Measurements from ENCODE around the gene SYNGR2. TPM values are rescaled to one million over a fixed set of nuclear protein-coding genes. Genes with fewer than 3 reads are reported as not detected.

Gene SYNGR2
- total and polyA plus RNA-seq, 2 of the 8 experiments (the other 6 are each of a cell fraction or from before 2014, with no cell fraction given) = 50.0 to 139 TPM

- no peak for TF ChIP-seq GTF2F1 (IDR thresholded peaks at IDR 0.05; ENCODE audit: borderline replicate concordance, low read depth, low read length)
- no peak for TF ChIP-seq CTCF (IDR thresholded peaks at IDR 0.05; ENCODE audit: control extremely low read depth in 1 of 3, insufficient read depth in 1 of 3, low read depth in 1 of 3, low read length in 3 of 3)
- no peak for TF ChIP-seq ATF2 (IDR thresholded peaks at IDR 0.05; ENCODE audit: low read length)
- no peak for TF ChIP-seq CBX5 (IDR thresholded peaks at IDR 0.05; ENCODE audit: low read depth, low read length)
- no peak for TF ChIP-seq RNF2 (IDR thresholded peaks at IDR 0.05; ENCODE audit: borderline replicate concordance, low read depth, low read length, missing control alignments, poor library complexity, severe bottlenecking)
Observed at GRCh38 chr17:78142119-78142861, 26.1 kb upstream of the SYNGR2 start (continued).

All from H1 (cell line).